ENCODE results near the gene SYNRG.
A peak's percentile ranks its signal among the peaks of the same experiment; 100 is the strongest.

Gene SYNRG

GRCh38 chr17:37648555-37648954, 39.3 kb upstream of the SYNRG start:
- H3K4me1 ChIP-seq (ENCODE audit: insufficient read depth, poor library complexity, severe bottlenecking), result peaks cover 4% of the 10 kb centered on the region
- H3K27ac ChIP-seq (ENCODE audit: poor library complexity, severe bottlenecking), result peak overlapping the region; percentile 39
- no peaks in the 10 kb centered on the region for H3K27me3 ChIP-seq (ENCODE audit: insufficient read depth, poor library complexity, severe bottlenecking)
- H3K9me3 ChIP-seq (ENCODE audit: severe bottlenecking), result no peaks in the 10 kb centered on the region
- DNase-seq (ENCODE audit: low spot score), result no peak
- peak; percentile 73 for ATAC-seq (ENCODE audit: low read depth)
- no peak overlapping the region for H3K4me3 ChIP-seq (ENCODE audit: severe bottlenecking)
- H3K36me3 ChIP-seq (ENCODE audit: low read depth), result no peaks in the 10 kb centered on the region
- TF ChIP-seq CTCF (IDR thresholded peaks at IDR 0.05; ENCODE audit: poor library complexity, severe bottlenecking), result no peak

- no peak overlapping the region for H3K27ac ChIP-seq (ENCODE audit: poor library complexity, severe bottlenecking)
- H3K4me1 ChIP-seq (ENCODE audit: insufficient read depth, poor library complexity, severe bottlenecking), result peaks cover 4% of the 10 kb centered on the region
- ATAC-seq (ENCODE audit: low read depth) (no peak), DNase-seq (ENCODE audit: low spot score) (no peak)
- TF ChIP-seq CTCF (IDR thresholded peaks at IDR 0.05; ENCODE audit: poor library complexity, severe bottlenecking), result no peak
- no peaks in the 10 kb centered on the region for H3K27me3 ChIP-seq (ENCODE audit: insufficient read depth, poor library complexity, severe bottlenecking)
- no peaks in the 10 kb centered on the region for H3K9me3 ChIP-seq (ENCODE audit: severe bottlenecking)
- no peaks in the 10 kb centered on the region for H3K36me3 ChIP-seq (ENCODE audit: low read depth)
- H3K4me3 ChIP-seq (ENCODE audit: severe bottlenecking), result no peak overlapping the region
Observed at GRCh38 chr17:37647856-37648255, 38.6 kb upstream of the SYNRG start.

GRCh38 chr17:37643869-37644268, 34.7 kb upstream of the SYNRG start:
- Histone ChIP-seq H3K27ac (ENCODE audit: poor library complexity, severe bottlenecking) (no peak overlapping the region), H3K9me3 (ENCODE audit: severe bottlenecking) (no peaks in the 10 kb centered on the region), H3K4me3 (ENCODE audit: severe bottlenecking) (peak overlapping the region; percentile 82), H3K27me3 (ENCODE audit: insufficient read depth, poor library complexity, severe bottlenecking) (no peaks in the 10 kb centered on the region), H3K4me1 (ENCODE audit: insufficient read depth, poor library complexity, severe bottlenecking) (peaks cover 7% of the 10 kb centered on the region), H3K36me3 (ENCODE audit: low read depth) (peaks cover 23% of the 10 kb centered on the region)
- no peak for TF ChIP-seq CTCF (IDR thresholded peaks at IDR 0.05; ENCODE audit: poor library complexity, severe bottlenecking)
- DNase-seq (ENCODE audit: low spot score) (no peak), ATAC-seq (ENCODE audit: low read depth) (no peak)

- no peaks in the 10 kb centered on the region for H3K27me3 ChIP-seq (ENCODE audit: insufficient read depth, poor library complexity, severe bottlenecking)
- no peak for TF ChIP-seq CTCF (IDR thresholded peaks at IDR 0.05; ENCODE audit: poor library complexity, severe bottlenecking)
- H3K36me3 ChIP-seq (ENCODE audit: low read depth), result peaks cover 26% of the 10 kb centered on the region
- H3K4me3 ChIP-seq (ENCODE audit: severe bottlenecking), result peak within 1 kb of the TSS; percentile 82
- H3K9me3 ChIP-seq (ENCODE audit: severe bottlenecking), result no peaks in the 10 kb centered on the region
- DNase-seq (ENCODE audit: low spot score), result peak; percentile 85
- ATAC-seq (ENCODE audit: low read depth), result peak; percentile 94
- H3K27ac ChIP-seq (ENCODE audit: poor library complexity, severe bottlenecking), result peak within 1 kb of the TSS; percentile 45
- peaks cover 7% of the 10 kb centered on the region for H3K4me1 ChIP-seq (ENCODE audit: insufficient read depth, poor library complexity, severe bottlenecking)
Observed at GRCh38 chr17:37643118-37643766, 34.0 kb upstream of the SYNRG start, which contains the start of gene DDX52. TSS of gene DDX52 (minus strand) at chr17:37643446. CDS start at chr17:37643420, 26 bp downstream.

- TF ChIP-seq CTCF (IDR thresholded peaks at IDR 0.05; ENCODE audit: poor library complexity, severe bottlenecking), result no peak
- DNase-seq (ENCODE audit: low spot score), result no peak
- peak; percentile 43; the same call in 1 of the 3 replicates for ATAC-seq (ENCODE audit: low read depth)
Observed at GRCh38 chr17:37642681-37643080, 33.5 kb upstream of the SYNRG start.

More at GRCh38 chr17:37642681-37643080, 33.5 kb upstream of the SYNRG start:
- peaks cover 7% of the 10 kb centered on the region for H3K4me1 ChIP-seq (ENCODE audit: insufficient read depth, poor library complexity, severe bottlenecking)
- H3K36me3 ChIP-seq (ENCODE audit: low read depth), result peaks cover 32% of the 10 kb centered on the region
- H3K9me3 ChIP-seq (ENCODE audit: severe bottlenecking), result no peaks in the 10 kb centered on the region
- H3K4me3 ChIP-seq (ENCODE audit: severe bottlenecking), result peak overlapping the region; percentile 82
- peak overlapping the region; percentile 45 for H3K27ac ChIP-seq (ENCODE audit: poor library complexity, severe bottlenecking)
- H3K27me3 ChIP-seq (ENCODE audit: insufficient read depth, poor library complexity, severe bottlenecking), result no peaks in the 10 kb centered on the region

Data from RWPE2 (cell line).